C4-2B (cell line): ENCODE data around the gene TPMT.

Experiments used
- CTCF ChIP-seq: fragments of 450-650 bp; conservative IDR thresholded peaks from 2 replicates; pipeline ENCODE4 v1.5.1; 2017; ENCODE audit warnings: mild to moderate bottlenecking
- ZFX ChIP-seq: fragments of 450-650 bp; IDR thresholded peaks from 2 replicates; pipeline ENCODE4 v1.6.1; 2017

GRCh38 chr6:18126121-18126520, 28.8 kb downstream of the TPMT start:
- no peak for TF ChIP-seq CTCF
- TF ChIP-seq ZFX = no peak
